Measurements from ENCODE around the gene TPSAB1. TPM values are rescaled to one million over a fixed set of nuclear protein-coding genes. Genes with fewer than 3 reads are reported as not detected.
"Not testable (repeated sequence)": the region's sequence is repeated elsewhere in the genome, so short reads cannot be mapped to it uniquely, and the experiment has no call there.

Gene TPSAB1
- total RNA-seq, 1 experiment from 2014 or later: not detected

DNA sequence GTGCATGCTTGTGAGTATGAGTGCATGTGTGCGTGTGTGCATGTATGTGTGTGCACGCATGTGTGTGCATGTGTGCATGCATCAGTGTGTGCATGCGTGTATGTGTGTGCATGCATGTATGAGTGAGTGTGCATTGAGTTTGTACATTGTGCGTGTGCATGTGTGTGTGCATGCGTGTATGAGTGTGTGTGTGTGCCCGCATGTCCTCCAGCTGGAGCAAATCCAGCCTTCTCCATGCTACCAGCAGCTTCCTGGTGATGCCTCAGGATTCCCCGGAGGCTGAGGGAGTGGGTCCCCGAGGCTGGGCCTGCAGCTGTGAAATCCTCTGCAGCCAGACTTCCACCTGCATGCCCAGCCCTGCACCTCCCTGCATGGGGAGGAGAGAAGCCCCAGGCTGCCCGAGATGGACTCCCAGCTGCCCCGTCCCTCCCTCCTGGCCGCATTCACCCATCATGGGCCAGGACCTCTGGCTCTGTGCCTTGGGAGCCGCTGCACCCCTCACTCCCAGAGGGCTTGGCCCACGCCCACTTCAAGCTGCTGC lies 24.7 kb downstream of the TPSAB1 start:
- no peak for DNase-seq (ENCODE audit: low spot score)

DNA sequence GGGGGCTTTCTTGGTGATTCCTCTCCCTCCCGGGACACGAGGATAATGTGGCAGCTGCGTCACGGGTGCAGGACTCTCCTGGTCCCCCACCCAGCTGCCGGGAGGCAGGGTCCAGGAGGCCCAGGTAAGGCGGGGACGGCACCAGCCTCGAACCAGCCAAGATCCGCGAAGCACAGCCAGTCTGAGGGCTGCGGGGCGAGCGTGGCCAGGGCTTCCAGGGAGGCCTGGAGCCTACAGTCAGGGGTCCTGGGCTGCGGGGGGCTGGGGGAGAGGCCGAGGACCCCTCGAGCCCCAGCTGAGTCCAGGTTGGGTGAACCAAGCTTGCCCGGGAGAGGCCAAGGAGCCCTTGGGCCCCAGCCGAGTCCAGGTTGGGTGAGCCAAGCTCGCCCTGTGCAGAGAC lies 25.3 kb downstream of the TPSAB1 start:
- DNase-seq (ENCODE audit: low spot score): no peak

DNA sequence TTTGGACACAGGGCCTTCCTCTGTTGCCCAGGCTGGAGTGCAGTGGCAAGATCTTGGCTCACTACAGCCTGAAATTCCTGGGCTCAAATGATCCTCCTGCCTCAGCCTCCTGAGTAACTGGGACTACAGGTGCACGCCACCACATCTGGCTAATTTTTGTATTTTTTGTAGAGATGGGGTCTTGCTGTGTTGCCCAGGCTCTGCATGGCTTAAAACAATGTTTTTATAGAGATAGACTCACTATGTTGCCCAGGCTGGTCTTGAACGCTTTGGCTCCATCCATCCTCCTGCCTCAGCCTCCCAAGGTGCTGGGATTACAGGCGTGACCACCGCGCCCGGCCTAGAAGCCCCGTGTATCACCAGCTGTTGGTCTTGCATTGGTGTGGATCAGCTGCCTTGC lies 28.9 kb downstream of the TPSAB1 start:
- DNase-seq (ENCODE audit: low spot score): not testable (repeated sequence)

DNA sequence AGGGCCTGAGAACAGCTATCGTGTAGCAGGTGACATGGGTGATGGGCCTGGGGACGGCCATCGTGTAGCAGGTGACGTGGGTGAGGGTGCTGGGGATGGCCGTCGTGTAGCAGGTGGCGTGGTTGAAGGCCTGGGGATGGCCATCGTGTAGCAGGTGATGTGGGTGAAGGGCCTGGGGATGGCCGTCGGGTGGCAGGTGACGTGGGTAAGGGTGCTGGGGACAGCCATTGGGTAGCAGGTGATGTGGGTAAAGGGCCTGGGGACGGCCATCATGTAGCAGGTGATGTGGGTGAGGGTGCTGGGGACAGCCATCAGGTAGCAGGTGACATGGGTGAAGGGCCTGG lies 30.8 kb downstream of the TPSAB1 start:
- no peak for DNase-seq (ENCODE audit: low spot score)

DNA sequence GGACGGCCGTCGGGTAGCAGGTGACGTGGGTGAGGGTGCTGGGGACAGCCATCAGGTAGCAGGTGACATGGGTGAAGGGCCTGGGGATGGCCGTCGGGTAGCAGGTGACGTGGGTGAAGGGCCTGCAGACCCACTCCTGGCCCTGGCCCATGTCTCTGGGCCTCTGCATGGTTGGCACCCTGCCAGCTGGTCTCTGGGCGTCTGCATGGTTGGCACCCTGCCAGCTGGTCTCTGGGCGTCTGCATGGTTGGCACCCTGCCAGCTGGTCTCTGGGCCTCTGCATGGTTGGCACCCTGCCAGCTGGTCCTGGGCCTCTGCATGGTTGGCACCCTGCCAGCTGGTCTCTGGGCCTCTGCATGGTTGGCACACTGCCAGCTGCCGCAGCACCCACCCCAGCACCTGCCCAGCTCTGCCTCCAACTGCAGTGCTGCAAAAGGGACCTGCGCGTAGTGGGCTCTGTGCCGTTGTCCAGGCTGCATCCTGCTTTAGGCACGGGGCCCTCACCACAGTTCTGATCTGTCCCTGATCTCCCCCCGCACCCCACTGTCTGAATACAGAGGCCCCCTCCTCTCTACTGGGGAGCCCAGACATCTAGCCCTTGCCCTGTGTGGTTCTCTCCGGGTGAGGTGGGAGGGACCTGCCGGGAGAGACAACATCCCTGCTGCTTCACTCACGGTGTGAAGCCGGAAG lies 31.4 kb downstream of the TPSAB1 start:
- peak; percentile 57 for DNase-seq (ENCODE audit: low spot score)

DNA sequence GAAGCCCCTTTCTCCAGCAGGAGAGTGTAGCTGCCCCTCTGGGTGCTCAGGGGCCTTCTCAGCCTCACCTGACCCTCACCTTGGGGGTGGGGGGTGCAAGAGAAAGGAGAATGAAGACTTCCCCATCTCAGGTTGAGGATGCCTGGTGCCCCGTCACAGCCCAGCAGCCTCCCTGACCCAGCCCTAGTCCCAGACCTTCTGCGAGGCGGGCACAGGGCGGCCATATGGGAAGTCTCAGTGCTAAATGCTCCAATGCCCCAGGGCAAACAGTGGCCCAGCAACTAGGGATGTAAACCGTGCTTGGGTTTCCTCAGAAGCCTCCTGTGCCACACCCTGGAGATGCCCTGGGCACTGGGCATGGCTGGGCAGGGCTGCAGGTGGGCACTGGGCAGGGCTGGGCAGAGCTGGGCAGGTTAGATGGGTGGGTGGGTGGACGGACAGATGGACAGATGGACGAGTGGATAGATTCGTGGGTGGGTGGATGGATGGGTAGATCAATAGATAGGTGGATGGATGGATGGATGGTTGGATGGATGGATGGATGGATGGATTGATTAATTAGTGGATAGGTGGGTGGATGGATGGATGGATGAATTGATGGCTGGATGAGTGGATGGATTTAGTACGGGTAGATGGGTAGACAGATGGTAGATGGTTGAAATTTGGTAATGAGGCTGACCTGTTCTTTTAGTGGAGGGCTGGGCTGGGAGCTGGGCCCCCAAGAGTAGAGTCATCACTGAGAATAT lies 32.1 kb downstream of the TPSAB1 start:
- DNase-seq (ENCODE audit: low spot score): no peak

DNA sequence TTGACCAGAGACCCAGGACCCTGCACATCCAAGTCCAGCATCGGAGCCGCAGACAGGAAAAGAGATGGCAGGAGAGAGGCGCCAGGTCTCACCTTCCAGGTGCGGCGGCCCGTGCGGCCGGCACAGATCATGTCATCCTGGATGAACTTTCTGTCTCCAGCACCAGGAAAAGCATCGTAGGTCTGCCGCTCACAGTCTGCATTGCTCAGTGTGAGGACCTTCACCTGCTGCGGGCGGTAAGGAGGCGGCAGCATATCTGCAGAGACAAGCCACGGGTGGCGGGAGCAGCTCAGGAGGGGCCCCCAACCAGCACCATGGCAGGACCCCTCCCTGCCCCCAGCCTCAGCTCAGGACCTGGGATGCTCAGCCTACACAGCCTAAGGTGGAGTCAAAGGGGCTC lies 33.3 kb downstream of the TPSAB1 start:
- DNase-seq (ENCODE audit: low spot score): no peak

DNA sequence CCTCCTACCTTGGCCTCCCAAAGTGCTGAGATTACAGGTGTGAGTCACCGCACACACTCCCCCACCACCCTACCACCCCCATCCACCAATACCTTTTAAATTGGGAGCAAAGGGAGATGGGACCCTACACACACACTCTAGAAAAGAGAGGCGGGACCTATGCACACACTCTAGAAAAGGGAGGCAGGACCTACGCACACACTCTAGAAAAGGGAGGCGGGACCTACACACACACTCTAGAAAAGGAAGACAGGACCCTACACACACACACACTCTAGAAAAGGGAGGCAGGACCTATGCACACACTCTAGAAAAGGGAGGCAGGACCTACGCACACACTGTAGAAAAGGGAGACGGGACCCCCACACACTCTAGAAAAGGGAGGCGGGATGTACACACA lies 34.3 kb downstream of the TPSAB1 start:
- DNase-seq (ENCODE audit: low spot score): no peak

DNA sequence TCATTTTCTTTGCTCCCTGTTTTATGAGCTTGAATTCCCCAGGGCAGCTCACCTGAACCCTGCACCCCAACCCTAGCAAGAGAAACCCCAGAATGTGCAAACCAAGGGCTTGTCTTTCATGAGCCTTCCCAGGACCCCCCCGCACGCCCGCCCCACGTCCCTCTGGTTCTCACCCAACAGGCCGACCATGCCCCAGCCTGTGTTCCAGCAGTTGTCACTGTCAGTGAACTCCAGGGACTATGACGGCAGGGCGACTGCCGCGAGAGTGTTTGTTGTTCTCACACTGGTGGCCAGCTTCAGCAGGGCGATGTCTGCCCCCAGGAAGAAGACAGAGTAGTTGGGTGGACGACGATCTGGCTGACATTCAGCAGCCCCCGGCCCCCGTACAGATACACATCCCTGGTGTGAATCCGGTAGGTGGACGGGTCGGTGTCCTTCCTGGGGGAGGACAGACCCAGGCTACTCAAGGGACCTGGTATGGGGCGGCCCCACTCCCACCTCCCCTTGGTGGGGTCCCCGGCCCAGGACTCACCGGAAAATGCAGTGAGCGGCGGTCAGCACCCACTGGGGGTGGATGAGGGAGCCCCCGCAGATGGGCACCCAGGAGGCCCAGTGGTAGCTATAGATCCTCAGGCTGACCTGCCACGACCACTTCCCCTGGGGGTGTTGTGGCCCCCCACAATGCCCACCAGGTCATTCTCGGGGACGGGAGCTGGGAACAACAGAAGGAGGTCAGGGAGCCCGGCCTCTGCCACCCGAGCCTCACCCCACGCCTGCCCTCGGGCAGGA lies 35.5 kb downstream of the TPSAB1 start:
- DNase-seq (ENCODE audit: low spot score): no peak

DNA sequence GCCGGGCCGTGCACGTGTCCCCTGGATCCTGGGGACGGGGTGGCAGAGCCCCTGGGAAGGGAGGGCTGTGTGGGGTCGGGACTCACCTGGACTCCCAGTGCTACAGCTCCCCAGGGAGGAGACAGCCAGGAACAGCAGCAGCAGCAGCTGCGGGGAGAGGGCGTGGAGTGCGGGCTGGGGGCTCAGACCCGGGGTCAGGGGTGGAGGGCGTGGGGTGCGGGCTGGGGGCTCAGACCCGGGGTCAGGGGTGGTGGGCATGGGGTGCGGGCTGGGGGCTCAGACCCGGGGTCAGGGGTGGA lies 36.0 kb downstream of the TPSAB1 start:
- no peak for DNase-seq (ENCODE audit: low spot score)

DNA sequence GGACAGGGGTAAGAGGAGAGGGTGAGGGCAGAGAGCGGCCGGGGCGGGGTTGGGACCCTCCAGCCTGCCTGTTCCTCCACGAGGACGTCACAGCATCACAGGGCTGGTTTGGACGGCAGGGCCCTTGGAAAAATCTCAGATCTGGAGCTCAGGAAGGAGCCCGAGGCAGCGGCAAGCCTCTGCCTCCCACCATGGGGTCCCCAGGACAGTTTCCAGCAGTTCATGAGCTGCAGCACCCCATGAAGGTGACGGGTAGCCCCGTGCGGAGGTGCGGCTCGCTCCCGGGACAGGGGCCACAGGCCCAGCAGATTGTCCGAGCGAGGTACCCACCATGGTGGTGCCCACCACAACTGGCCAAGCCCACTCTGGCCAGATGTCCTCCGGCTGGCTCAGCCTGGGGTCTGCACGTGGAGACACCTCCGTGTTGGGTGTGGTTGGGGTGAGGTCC lies 36.7 kb downstream of the TPSAB1 start:
- DNase-seq (ENCODE audit: low spot score): no peak

DNA sequence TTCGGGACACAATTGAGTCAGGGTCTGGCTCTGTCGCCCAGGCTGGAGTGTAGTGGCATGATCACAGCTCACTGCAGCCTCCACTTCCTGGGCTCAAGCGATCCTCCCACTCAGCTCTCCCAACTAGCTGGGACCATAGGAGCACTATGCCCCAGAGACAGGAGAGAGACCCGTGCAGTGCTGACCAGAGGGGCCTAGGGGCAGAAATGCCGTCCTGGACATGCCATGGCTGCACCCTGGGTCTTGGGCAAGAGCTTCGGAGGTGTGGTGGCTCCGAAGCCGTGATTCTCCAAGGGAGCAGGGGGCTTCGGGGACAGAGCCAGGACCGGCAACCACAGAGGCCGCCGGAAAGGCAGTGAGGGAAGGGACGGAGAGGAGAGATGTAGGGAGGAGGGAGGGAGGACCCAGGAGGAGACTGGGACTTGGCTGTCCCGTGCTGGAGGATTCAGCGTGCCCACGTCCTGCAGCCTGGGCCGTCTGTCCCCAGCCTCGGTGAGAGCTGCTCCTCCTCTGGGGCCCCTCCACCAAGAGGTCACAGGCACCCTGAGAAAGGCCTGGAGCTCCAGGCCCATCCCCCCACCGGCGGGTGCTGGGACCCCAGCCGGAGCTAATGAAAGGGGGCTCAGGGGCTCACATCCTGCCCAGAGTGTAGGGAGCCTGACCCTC lies 37.2 kb downstream of the TPSAB1 start:
- DNase-seq (ENCODE audit: low spot score): no peak

DNA sequence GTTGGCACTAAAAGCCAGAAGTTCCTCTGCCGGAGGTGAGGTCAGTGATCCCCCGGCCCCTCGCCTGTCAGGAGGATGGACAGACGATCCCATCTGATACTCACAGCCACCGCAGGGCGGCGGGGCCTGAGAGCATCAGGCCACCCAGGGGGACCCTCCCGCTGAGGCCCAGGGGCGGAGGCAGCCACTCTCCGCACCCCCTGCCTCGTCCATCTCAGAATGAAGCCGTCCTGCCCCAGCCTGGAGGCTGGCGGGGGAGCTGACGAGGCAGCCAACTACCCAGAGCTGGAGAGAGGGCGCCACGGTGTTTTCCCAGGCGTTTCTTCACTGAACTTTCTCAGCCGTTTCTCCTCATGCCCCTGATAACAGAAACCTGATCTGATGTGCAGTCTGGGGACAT lies 38.0 kb downstream of the TPSAB1 start:
- no peak for DNase-seq (ENCODE audit: low spot score)

DNA sequence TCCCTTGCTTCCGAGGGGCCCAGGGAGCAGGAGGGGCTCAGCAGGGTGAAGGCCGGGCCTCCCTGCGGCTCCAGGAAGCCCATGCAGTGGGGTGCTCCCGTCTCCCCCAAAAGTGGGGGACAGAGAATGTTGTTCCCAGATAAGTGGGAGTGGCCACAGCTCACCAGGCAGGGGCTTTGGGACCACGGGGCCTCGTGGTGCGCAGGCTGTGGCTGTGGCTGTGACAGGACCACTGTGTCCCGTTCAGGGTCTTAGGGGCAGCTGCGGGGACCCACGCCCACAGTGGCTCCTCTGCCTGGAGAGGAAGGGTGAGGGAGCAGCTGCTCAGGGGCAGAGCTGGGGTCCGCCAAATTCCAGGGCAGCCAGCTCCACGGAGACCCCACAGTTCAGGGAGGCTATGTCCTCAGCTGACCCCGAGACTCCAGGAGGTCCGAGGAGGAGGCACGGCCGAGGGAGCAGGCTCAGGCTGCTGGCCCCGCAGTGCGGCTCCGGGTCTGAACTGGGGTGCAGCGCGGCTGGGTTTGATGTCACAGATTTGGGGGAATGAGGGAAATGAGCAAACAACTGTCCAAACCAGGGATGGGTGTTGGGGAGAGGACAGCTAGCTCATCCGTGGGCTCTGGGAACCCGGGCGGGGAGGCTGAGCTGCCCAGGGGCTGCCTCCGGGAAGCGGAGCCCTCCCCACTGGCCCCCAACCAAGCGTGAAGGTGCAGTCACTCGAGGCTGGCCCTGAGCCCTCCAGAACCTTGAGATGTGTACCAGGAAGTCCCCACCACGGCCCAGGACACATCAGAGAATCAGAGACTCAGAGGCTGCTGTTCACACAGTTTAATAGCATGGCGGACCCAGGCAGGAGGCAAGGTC lies 38.8 kb downstream of the TPSAB1 start:
- no peak for DNase-seq (ENCODE audit: low spot score)

DNA sequence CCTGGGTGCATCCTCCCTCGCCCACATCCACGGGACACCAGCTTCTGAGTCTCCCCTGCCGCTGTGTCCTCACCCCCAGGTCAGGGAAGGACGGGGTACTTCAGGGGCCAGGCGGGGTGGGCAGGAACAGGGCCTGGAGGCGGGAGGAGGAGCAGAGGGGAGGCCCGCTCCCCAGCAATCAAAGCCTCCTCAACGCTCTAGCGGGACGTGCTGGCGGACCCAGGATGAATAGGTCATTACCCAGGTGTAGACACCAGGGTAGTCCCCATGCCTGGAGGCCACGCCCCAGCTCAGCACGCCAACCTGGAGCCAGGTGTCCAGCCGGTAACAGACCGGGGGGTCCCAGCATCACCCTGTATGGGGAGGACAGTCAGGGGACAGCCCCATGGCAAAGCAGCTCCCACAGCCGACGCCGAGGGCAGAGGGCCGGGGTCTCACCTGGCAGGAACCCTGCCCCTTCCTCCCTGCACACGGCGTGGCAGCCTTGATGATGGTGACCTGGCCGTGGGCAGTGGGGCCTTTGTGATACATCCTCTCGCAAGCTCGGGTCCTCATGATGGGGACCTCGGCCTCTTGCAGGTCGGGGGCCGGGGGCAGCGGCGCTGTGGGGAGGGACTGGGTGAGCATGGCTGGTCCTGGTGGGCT lies 39.6 kb downstream of the TPSAB1 start:
- no peak for DNase-seq (ENCODE audit: low spot score)

DNA sequence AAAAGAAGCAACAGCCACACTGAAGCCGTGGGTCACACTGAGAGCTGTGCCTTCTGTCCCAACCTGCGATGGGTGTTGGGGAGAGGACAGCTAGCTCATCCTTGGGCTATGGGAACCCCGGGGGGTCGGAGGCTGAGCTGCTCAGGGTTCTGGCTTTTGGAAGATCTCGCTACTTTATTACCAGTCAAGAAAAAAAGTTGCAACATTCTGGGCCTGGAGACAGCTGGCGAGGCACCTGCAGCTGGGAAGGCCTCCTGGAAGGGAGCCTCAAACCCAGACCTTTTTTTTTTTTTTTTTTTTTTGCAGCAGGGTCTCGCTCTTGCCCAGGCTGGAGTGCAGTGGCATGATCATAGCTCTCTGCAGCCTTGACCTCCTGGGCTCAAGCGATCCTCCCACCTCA lies 40.3 kb downstream of the TPSAB1 start:
- DNase-seq (ENCODE audit: low spot score): no peak

DNA sequence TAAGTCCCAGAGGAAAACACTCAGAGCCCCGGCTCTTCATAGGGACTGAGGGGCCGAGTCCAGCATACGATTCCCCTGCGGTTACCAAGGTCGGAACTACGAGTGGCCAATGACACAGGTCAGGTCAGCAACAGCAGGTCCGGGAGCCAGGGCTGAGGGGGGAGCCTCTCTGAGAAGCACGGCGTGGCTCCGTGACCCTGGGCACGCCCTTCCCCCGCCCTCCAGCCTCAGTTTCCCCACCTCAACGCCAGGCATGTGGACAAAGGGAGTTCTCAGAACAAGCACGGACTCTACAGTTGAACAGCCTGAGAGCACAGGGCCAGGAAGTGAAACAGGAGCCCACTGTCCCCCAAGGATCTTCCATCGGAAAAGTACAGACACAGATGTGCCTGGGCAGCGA lies 41.0 kb downstream of the TPSAB1 start:
- no peak for DNase-seq (ENCODE audit: low spot score)

DNA sequence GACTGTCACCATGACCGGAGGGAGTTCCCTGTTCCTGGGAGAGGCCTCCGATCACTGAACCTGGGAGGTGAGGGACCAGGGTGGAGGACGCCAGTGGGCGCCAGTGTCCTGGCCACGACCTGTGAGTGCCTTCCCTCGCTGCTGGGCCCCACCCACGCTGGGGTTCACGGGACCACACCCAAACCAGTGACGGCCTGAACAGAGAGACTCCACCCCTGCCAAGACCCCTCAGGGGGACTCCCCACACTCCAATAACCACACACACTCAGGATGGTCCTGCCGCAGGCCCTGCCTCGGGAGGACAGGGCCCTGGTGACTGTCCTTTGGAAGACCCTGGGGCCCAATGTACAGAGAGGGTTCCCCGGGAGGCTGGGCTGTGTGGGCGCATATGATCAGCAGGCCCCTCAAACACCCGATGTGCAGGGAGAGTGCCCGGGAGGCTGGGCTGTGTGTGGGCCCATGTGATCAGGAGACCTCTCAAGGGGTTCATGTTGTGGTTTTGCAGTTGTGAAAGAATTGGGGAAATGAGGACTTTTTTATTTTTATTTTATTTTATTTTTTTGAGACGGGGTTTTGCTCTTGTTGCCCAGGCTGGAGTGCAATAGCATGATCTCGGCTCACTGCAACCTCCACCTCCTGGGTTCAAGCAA lies 41.9 kb downstream of the TPSAB1 start:
- no peak for DNase-seq (ENCODE audit: low spot score)

DNA sequence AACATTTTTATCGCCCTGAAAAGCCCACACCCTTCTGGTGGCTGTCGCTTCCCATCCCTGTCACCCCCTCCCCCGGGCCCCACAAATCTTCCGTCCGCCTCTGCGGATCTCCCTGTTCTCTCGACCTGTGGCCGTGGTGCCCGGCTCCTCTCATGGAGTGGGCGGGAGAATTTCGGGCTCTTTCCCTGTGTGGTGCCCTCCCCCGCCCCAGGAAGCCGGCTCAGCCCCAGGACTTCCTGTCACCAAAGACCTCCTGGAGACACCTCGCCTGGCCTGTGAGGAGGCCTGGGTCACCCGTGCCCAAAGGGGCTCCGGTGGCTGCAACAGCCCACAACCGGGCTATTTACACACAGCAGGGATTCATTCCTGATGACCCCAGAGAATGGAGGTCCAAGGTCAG lies 42.8 kb downstream of the TPSAB1 start:
- DNase-seq (ENCODE audit: low spot score): no peak

DNA sequence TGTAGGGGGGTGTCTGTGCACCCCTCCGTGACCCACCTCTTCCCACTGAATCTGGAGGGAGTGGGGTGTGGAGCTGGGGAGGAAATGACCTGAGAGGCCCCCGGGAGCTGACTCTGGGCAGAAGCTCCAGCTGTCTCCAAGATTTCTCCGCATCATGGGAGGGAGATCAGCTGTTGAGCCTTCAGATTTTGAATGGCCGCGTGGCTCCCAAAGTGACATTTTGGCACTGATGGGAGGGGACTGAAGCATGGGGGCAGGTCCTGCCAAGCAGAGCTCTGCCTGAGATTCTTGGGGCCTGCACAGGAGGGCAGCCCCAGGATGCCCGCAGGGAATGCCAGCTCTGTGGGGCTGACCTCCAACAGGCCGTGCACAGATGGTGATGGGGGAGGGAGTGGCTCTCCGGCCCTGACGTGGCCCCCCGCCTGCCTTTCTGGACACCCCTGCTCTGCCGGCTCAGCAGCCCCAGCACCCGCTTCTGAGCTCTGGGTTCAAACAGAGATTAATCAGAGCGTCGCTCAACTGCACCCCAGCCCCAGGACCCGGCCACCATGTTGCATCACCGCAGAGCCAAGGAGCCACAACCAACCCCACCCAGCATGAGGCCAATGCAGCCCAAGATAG lies 43.6 kb downstream of the TPSAB1 start:
- no peak for DNase-seq (ENCODE audit: low spot score)
